Activated effector memory CD4-positive, alpha-beta T cell treated with anti-CD3 and anti-CD28 coated beads, Interleukin-2, amount 50 U/mL, for 16 hours (primary cell): ENCODE results near the gene TMEM218.
A peak's percentile ranks its signal among the peaks of the same experiment; 100 is the strongest.
"Not testable (repeated sequence)": the region's sequence is repeated elsewhere in the genome, so short reads cannot be mapped to it uniquely, and the experiment has no call there.

Source experiments
- DNase-seq: peaks from one replicate; pipeline ENCODE4 v3.0.0-alpha.2; 2020

TMEM218 gene

GRCh38 chr11:125074511-125075241 lies 36.8 kb downstream of the TMEM218 start:
- DNase-seq: no peak

- no peak for DNase-seq
Measured at GRCh38 chr11:125073616-125074483, 37.6 kb downstream of the TMEM218 start.

- no peak for DNase-seq
Measured at GRCh38 chr11:125072961-125073590, 38.4 kb downstream of the TMEM218 start.

- DNase-seq: no peak
Measured at GRCh38 chr11:125072218-125072960, 39.0 kb downstream of the TMEM218 start.

GRCh38 chr11:125071846-125072217 lies 39.6 kb downstream of the TMEM218 start:
- no peak for DNase-seq

GRCh38 chr11:125071435-125071834 lies 40.0 kb downstream of the TMEM218 start:
- DNase-seq: no peak

- DNase-seq: no peak
Measured at GRCh38 chr11:125070699-125071254, 40.6 kb downstream of the TMEM218 start.

GRCh38 chr11:125069796-125070195 lies 41.6 kb downstream of the TMEM218 start:
- DNase-seq: no peak

GRCh38 chr11:125069008-125069407 lies 42.4 kb downstream of the TMEM218 start:
- no peak for DNase-seq

GRCh38 chr11:125068368-125068767 lies 43.1 kb downstream of the TMEM218 start:
- no peak for DNase-seq

- no peak for DNase-seq
Measured at GRCh38 chr11:125064070-125064469, 47.4 kb downstream of the TMEM218 start.

GRCh38 chr11:125063429-125064043 lies 47.9 kb downstream of the TMEM218 start:
- DNase-seq: peak; percentile 62

GRCh38 chr11:125062931-125063428 lies 48.4 kb downstream of the TMEM218 start, which contains the start of gene SLC37A2:
Gene SLC37A2 (plus strand): TSS chr11:125063305. CDS start chr11:125063368, 63 bp downstream.
- peak; percentile 75 for DNase-seq

GRCh38 chr11:125062218-125062930 lies 49.1 kb downstream of the TMEM218 start:
- no peak for DNase-seq

GRCh38 chr11:125061281-125061680 lies 50.1 kb downstream of the TMEM218 start:
- no peak for DNase-seq

- no peak for DNase-seq
Measured at GRCh38 chr11:125057693-125058016, 53.8 kb downstream of the TMEM218 start.

- DNase-seq: no peak
Measured at GRCh38 chr11:125056931-125057692, 54.3 kb downstream of the TMEM218 start.

GRCh38 chr11:125056111-125056510 lies 55.3 kb downstream of the TMEM218 start:
- not testable (repeated sequence) for DNase-seq

GRCh38 chr11:125055107-125055715 lies 56.2 kb downstream of the TMEM218 start:
- no peak for DNase-seq

- DNase-seq: no peak
Measured at GRCh38 chr11:125053167-125053566, 58.3 kb downstream of the TMEM218 start.
